GM12872 (cell line): ENCODE measurements around the gene OR1B1.

Experiments
- CTCF ChIP-seq: IDR thresholded peaks from 3 replicates; pipeline ENCODE4 v1.5.1; 2011; ENCODE audit warnings: low read depth, mild to moderate bottlenecking, low read length, moderate library complexity; ENCODE audit not compliant: insufficient read depth

The OR1B1 gene

GRCh38 chr9:122657527-122657926 is at the start of gene OR1B1:
TSS of gene OR1B1 (minus strand) at chr9:122657627.
- no peak for TF ChIP-seq CTCF

DNA sequence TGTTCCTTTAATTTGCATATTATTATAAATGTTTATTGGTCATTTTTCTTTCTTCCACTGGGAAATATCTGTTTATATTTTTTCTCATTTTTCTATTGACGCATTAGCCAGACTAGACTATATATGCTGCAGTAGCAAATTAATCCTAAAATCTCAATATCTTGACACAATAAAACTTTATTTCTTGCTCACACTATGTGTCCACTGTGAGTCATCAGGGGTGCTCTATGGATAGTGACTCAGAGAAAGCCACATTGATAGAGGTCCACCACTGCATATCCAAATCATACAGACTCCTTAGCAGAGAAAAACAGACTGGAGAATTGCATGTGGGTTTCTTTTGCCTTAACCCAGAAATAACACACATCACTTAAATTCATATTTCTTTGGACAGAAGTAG is 38.3 kb upstream of the OR1B1 start:
- no peak for TF ChIP-seq CTCF

GRCh38 chr9:122684851-122685250 is 27.4 kb upstream of the OR1B1 start:
- no peak for TF ChIP-seq CTCF

DNA sequence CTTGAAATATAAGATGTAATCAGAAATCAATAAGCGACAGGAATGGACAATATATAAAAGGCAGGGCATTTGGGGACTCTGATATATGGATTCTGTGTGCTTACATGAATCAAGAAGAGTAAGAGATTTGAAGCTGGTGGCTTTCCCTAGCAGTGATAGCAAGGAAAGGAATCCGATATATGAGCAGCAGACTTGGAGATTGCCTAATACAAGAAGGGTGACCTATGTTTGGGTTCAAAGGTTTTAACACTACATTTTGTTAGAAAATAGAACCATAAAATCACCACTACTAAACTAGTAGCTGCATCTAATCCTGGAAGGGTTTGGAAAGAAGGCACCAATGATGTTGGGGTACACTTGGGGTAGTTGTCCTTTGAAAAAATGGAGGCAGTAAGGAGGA is 15.1 kb upstream of the OR1B1 start:
- no peak for TF ChIP-seq CTCF

DNA sequence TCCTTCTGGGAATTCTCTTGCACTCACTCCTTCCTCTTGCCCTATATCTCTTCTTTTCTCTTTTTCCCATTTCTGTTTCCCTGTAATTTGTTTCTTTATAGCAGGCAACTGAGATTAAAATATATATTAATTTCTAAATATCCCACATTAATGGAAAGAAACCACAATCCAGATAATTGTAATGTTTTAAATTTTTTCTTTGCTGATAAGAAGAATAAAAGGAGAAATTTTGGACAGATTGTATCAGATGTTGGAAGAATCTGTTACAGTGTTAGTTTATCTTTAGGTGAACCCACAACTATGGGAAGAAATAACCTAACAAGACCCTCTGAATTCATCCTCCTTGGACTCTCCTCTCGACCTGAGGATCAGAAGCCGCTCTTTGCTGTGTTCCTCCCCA is 4.0 kb upstream of the OR1B1 start, which contains the start of gene OR1L1:
Gene OR1L1 (plus strand): TSS at position 301 of the 400 bp plus-strand sequence. CDS start 0 bp downstream, at position 301.
- TF ChIP-seq CTCF, result no peak

DNA sequence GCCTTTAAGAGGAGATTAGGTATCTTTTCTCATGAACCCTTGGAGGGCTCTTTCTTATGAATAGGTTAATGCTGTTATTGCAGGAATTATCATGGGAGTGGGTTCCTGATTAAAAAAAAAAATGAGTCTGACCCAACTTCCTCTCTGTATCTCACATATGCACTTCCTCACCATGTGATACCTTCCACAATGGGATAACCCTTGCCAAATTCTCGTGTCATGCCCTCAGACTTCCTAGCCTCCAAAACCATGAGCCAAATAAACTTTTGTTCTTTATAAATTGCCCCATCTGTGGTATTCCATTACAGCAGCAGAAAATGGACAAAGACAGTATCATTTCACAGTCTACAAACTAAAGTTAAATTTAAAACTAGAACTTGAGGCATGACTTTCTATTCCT is 1.0 kb downstream of the OR1B1 start:
- no peak for TF ChIP-seq CTCF

- TF ChIP-seq CTCF, result no peak
Observed at GRCh38 chr9:122642226-122642625, 15.2 kb downstream of the OR1B1 start.

DNA sequence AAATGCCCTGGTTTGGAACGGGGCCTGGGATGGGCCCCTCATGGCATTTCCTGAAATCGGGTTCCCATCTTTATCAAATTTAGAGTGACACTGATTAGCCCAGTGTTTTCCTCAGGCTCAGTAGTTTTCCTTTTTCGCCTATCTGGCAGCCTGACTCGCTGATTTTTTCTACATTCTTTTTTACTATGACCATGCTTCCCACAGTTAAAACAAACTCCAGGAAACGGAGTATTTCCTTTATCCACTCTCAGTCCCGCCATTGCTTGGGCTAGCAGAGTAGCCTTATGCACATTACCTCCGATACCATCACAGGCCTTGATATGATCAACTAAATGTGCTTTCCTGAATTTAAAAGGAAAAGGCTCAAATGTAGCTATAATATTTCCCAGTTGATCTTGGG is 37.4 kb downstream of the OR1B1 start:
- no peak for TF ChIP-seq CTCF
